Measurements from ENCODE around the gene OR2H1.

- TF ChIP-seq POLR2AphosphoS5 (IDR thresholded peaks at IDR 0.05) (no peak), POLR2A (IDR thresholded peaks at IDR 0.05) (no peak), CTCF (IDR thresholded peaks at IDR 0.05 in 8 of 11, conservative IDR thresholded peaks at IDR 0.05 in 3 of 11) (no peak)
Observed at GRCh38 chr6:29510202-29510601, 53.2 kb downstream of the OR2H1 start.

All from spleen (tissue), 7 donors.